Measurements from ENCODE around the gene PUSL1.

Gene PUSL1, protein sequence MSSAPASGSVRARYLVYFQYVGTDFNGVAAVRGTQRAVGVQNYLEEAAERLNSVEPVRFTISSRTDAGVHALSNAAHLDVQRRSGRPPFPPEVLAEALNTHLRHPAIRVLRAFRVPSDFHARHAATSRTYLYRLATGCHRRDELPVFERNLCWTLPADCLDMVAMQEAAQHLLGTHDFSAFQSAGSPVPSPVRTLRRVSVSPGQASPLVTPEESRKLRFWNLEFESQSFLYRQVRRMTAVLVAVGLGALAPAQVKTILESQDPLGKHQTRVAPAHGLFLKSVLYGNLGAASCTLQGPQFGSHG

GRCh38 chr1:1307923-1308755 is at the start of gene PUSL1, which contains the start of gene ACAP3:
PUSL1 (plus strand) TSS chr1:1308597; CDS start chr1:1308644, 47 bp downstream.
ACAP3 (minus strand) TSS chr1:1307930; CDS start chr1:1307815, 115 bp downstream.
- peak; percentile 90 for DNase-seq (ENCODE audit: low read depth)

DNA sequence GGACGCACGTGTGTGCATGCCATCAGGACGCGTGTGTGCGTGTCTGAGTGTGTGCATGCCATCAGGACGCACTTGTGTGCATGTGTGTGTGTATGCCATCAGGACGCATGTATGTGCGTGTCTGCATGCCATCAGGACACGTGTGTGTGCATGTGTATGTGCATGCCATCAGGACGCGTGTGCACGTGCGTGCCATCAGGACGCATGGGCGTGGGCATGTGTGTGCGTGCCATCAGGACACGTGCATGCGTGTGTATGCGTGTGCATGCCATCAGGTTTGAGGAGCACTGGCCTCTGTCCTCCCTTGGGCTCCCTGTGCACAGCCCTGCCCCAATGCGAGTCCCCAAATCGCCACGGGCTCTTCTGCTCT is 49.3 kb upstream of the PUSL1 start:
- DNase-seq (ENCODE audit: low read depth): no peak

GRCh38 chr1:1259540-1259939 is 48.9 kb upstream of the PUSL1 start:
- DNase-seq (ENCODE audit: low read depth): no peak

DNA sequence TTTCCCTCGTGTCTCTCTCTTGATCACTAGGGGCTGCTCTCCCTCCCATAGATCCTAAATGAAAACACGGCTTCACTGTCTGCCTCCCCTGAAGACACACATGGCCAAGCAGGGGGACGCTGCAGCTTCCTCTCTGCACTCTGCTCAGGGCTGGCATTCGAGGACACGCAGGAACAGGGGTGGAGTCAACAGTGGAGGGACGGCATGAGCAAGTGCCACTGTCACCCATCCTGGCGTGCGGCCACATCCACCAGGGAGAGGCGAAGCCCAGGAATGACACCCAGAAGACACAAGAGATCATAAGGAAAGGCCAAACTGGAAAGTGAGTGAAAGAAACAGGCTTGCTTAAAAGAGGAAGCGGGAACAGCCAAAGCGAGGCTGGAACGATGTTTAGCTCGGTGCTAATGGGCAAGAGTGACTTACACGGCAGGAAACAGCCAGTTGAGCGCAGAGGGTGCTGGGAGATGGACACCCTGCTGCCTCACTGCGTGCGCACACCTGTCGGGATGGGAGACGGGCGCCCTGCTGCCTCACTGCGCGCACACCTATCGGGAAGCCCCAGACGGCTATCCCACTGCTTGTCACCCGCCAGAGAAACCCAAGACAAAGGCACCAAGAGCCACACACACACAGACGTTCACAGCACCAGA is 48.3 kb upstream of the PUSL1 start:
- no peak for DNase-seq (ENCODE audit: low read depth)

DNA sequence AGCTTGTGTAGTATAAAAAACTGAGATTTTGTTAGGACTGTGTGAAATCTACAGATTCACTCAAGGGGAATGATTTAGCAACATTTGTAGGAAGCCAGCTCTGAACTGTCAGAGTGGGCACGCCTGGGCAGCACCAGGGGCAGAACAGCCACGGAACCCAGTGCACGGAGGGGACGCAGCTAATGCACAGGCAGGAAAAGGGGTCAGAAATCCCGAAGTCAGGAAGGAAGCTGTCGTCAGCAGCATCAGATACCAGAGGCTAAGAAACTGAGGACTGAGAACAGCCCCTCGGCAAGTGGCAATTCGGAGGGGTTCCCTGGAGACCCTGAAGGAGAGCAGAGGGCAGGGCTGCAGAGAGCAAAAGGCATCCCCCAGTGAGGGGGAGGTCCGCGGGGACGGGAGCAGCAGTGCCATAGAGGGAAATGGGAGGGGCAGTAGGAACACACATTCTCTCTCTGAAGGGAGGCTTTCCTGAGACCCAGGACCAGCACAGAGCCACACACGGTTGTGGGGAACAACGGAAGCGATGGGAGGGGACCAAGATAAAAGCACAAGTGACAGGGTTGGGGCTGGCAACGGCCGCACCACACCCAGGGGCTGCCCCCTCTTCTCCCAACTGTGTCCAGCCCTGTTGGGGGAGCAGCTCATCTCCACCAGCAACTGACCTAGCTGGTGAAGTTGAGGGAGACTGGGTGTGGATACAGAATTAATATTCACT is 47.4 kb upstream of the PUSL1 start:
- no peak for DNase-seq (ENCODE audit: low read depth)

- DNase-seq (ENCODE audit: low read depth): no peak
Observed at GRCh38 chr1:1262071-1262470, 46.3 kb upstream of the PUSL1 start.

GRCh38 chr1:1262758-1263157 is 45.6 kb upstream of the PUSL1 start:
- DNase-seq (ENCODE audit: low read depth): no peak

DNA sequence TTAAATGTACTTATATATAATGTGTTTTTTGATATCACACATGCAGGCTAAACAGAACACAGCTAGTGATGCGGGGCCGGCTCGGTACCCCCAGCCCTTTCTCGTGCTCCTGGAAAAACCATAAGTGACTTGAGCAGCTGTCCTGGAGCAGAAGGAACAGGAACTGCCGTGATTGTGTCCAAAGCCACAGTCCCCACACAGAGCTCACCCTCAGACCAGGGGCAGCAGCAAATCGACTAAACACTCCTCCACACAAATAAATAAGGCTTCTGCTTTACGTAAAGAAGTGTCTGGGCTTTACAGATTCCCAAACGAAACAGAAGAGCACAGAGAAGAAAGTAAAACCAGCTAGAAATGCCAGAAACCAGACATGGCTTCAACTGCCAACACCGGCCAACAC is 44.4 kb upstream of the PUSL1 start:
- DNase-seq (ENCODE audit: low read depth): no peak

DNA sequence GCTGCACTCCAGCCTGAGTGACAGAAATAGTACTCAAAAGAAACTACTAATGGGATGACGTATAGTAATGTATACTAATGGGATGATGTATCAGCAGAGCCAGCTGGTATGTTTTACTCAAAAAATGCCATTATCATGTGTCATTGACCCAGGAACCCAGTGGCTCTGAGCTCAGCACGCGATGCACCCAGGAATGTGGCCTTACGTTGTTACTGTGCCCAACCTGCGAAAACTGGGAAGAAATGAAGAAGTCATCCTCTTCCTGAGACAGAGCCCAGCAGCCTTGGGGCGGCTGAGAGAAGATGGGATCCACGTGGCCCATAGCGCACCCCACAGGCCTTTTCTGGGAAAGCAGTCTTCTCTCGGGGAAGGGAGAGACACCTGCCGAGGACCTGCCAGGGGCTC is 43.5 kb upstream of the PUSL1 start:
- peak; percentile 87 for DNase-seq (ENCODE audit: low read depth)

GRCh38 chr1:1267488-1268283 is 40.7 kb upstream of the PUSL1 start:
- DNase-seq (ENCODE audit: low read depth): no peak

DNA sequence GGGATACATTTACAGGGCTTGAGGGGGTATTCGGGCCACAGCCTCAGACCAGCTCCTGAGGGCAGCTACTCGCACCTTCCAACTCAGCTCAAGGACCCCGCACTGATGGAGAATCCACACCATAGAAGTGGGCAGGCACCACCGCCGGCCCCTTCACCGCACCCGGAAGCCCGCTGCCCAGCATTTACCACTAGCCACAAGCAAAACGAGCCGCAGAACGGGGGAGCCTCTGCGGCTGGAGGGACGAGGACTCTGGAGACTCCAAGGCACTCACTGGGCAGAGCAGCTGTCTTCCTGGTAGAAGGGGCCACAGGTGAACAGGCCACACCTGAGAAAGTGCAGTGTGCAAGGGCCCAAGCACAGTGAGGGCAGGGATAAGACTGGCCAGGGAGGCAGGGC is 40.1 kb upstream of the PUSL1 start:
- no peak for DNase-seq (ENCODE audit: low read depth)

DNA sequence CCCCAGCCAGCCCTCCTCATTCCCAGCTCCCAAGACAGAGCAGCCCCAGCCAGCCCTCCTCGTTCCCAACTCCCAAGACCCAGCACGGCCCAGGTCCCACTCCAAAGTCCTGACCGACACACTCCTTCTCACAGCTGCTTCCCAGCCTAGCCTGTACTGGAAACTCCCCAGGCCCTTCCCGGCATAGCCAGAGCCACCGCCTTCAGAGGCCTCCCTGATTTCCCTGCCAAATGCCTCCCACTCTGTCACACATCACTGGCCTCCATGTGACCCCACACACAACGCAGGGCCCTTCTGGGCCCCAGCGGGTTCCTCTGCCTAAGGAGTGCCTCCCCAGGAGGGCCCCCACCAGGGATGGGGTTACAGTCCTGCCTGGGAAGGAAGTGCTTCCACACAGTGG is 37.6 kb upstream of the PUSL1 start:
- no peak for DNase-seq (ENCODE audit: low read depth)

DNA sequence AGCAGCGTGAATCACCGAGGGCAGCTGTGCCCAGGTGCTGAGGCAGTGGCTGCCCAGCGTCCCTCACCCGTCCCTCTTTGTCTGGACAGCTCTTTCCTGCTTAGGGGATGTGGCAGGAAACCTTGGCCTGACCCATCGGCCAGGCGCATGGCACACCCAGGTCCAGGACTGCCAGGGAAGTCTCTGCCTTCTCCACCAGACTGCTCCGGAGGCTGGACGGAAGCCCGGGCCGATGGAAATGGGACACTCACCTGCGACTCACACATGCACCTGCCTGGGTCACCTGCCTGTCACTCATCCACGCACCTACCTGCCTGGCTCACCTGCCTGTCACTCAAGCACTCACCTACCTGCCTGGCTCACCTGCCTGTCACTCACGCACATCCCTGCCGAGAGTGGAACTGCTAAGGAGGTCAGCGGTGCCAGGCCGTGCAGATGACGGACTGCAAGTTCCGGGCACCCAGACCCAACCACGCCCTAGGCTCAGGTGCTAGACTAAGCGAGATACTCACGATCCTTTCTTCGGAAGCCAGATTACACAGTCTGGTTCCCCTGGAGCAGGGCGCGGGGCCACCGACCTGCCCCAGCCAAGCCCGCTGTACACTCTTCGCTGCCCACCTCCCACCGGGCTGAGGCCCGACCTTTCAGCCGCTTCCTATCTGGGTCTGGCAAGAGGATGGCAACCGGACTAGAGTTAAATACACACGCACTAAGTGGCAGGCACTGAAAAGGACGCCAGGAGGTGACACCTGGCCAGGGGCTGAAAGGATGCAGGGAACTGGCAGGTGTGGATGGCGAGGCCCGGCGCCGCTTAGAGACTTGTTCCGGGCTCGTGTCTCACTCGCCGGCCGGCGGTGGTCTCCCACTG is 35.8 kb upstream of the PUSL1 start:
- no peak for DNase-seq (ENCODE audit: low read depth)

DNA sequence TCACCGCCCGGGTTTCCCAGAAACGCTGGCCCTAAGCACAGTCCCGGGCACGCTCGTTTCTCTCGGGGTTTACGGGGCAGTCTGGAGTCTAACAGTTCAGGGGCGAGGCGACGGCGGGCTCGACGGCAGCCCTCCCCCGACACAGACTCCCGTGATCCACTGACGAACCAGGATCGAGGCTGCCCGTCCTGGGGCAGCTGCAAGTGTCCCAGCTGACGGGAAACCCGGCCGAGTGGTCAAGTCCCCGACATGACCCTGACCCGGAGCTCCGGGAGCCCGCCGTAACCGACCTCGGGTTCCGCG is 35.2 kb upstream of the PUSL1 start:
- no peak for DNase-seq (ENCODE audit: low read depth)

DNA sequence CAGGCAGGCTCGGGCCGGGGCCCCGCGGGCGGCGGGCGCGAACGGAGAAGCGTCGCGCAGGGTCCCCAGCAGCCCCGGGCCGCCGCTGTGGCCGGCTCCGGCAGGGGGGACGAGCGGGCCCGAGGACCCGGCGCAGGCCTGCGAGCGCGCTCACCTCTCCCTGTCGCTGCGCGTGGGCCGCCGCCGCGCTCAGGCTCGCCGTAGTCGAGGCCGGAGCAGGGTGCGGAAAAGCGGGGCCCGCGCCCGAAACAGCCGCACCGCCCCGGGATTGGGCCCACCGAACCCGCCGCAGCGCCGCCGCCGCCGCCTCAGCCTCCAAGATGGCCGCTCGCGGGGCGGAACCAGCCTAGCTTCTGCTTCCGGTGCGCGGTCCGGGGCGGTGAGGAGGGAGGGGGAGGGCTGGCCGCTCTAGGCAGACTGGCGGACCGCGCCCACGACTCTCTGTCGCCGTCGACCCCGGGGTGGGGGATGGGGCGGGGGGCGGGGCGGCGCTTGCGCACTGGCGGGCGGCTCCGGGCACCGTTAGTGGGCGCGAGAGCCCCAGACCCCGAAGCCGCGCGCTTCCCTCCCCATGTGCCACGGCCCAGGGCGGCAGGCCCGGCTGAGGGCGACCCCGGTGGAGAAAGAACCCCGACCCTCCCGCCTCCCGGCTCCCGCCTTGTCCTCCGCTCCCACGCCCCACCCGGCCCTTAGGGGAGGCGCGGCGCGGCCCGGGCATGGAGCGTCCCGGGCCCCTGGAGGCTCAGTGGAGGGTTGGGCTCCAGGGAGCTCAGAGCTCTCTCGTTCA is 34.7 kb upstream of the PUSL1 start, which contains the start of gene UBE2J2:
Gene UBE2J2 (minus strand): TSS at position 343 of the 787 bp plus-strand sequence. CDS start 5,862 bp downstream, outside the sequence.
- DNase-seq (ENCODE audit: low read depth): peak; percentile 88

DNA sequence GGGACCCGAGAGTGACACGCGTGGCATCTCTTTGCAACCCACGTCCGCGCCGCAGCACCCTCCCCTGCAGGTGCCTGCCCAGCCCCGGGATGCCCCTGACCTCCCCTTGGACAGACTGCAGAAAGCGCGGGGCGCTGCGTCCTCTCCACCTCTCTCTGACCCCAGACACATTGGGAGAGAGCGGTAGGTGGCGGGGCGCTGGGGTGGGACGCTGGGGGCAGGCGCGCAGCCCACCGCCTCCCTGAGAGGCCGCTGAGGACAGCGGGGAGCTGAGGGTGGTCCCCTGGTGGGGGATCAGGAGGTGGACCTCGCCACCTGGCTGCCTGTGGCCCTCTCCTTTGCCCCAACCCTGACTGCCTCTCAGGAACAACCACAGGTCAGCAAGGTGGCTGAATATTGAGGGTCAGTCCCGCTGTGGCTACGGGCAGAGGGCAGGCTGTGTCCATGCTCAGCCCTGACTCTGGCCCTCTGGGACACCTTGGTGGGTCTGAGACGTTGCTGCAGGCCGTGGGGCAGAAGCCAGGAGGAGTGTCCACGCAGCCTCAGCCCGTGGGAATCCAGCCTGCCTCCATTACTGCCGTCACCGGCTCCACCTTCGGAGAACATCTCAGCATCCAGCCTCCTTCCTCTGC is 34.0 kb upstream of the PUSL1 start:
- DNase-seq (ENCODE audit: low read depth): no peak

GRCh38 chr1:1274931-1275431 is 33.4 kb upstream of the PUSL1 start:
- no peak for DNase-seq (ENCODE audit: low read depth)

- peak; percentile 35 for DNase-seq (ENCODE audit: low read depth)
Observed at GRCh38 chr1:1275836-1276235, 32.6 kb upstream of the PUSL1 start.

DNA sequence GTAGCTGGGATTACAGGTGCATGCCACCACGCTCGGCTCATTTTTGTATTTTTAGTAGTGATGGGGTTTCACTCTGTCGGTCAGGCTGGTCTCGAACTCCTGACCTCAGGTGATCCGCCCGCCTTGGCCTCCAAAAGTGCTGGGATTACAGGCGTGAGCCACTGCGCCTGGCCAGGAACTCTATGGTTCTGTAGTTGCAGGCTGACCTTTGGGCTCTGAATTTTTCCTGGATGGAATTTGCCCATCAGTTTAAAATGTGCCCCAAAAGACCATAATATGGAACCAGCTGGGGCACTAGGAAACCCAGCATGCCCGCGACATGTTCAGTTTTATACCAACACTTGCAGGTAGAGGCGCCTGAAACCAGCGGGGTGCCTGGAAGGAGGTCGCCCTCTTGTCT is 29.8 kb upstream of the PUSL1 start:
- no peak for DNase-seq (ENCODE audit: low read depth)
